Measurements from ENCODE around the gene LHFPL6.

GRCh38 chr13:39586151-39586550, 16.8 kb downstream of the LHFPL6 start:
- TF ChIP-seq POLR2AphosphoS5 (IDR thresholded peaks at IDR 0.05; ENCODE audit: low read depth, low read length) = no peak
- no peak for TF ChIP-seq TAF1 (IDR thresholded peaks at IDR 0.05; ENCODE audit: borderline replicate concordance, insufficient read depth, low read length)
- no peak for TF ChIP-seq REST (IDR thresholded peaks at IDR 0.05; ENCODE audit: insufficient read depth in 1 of 2, low read depth in 2 of 2, low read length in 2 of 2)
- TF ChIP-seq SIN3A (IDR thresholded peaks at IDR 0.05; ENCODE audit: borderline replicate concordance, insufficient read depth, low read length) = no peak
- TF ChIP-seq FOXP2 (optimal IDR thresholded peaks at IDR 0.05; ENCODE audit: borderline replicate concordance, extremely low read depth, extremely low read length, insufficient read depth) = no peak
